PFSK-1 (cell line): ENCODE data around the gene C15orf39.

Source experiments
- FOXP2 ChIP-seq: optimal IDR thresholded peaks from 2 replicates; pipeline ENCODE3; 2011; ENCODE audit warnings: borderline replicate concordance, control low read depth, inconsistent platforms; ENCODE audit not compliant: insufficient read depth; ENCODE audit errors: extremely low read length, extremely low read depth
- POLR2AphosphoS5 ChIP-seq: IDR thresholded peaks from 2 replicates; pipeline ENCODE4 v1.6.1; 2012; ENCODE audit warnings: low read depth, mild to moderate bottlenecking, control low read depth, low read length, moderate library complexity
- SIN3A ChIP-seq: IDR thresholded peaks from 2 replicates; pipeline ENCODE4 v1.6.1; 2012; ENCODE audit warnings: mild to moderate bottlenecking, low read length, moderate library complexity, borderline replicate concordance; ENCODE audit not compliant: insufficient read depth
- TAF1 ChIP-seq: IDR thresholded peaks from 2 replicates; pipeline ENCODE4 v1.6.1; 2012; ENCODE audit warnings: low read length, control low read depth, borderline replicate concordance; ENCODE audit not compliant: insufficient read depth
- TF ChIP-seq, protein P1 (sequence below), 2 experiments: IDR thresholded peaks; 2 replicates each; pipeline versions ENCODE4 v1.6.1 to v1.8.0; 2011 to 2012; ENCODE audit warnings: low read depth in 2 of 2, low read length in 2 of 2, control low read depth in 1 of 2, inconsistent platforms in 1 of 2, mild to moderate bottlenecking in 1 of 2, moderate library complexity in 1 of 2; ENCODE audit not compliant: insufficient read depth in 1 of 2

C15orf39 gene

DNA sequence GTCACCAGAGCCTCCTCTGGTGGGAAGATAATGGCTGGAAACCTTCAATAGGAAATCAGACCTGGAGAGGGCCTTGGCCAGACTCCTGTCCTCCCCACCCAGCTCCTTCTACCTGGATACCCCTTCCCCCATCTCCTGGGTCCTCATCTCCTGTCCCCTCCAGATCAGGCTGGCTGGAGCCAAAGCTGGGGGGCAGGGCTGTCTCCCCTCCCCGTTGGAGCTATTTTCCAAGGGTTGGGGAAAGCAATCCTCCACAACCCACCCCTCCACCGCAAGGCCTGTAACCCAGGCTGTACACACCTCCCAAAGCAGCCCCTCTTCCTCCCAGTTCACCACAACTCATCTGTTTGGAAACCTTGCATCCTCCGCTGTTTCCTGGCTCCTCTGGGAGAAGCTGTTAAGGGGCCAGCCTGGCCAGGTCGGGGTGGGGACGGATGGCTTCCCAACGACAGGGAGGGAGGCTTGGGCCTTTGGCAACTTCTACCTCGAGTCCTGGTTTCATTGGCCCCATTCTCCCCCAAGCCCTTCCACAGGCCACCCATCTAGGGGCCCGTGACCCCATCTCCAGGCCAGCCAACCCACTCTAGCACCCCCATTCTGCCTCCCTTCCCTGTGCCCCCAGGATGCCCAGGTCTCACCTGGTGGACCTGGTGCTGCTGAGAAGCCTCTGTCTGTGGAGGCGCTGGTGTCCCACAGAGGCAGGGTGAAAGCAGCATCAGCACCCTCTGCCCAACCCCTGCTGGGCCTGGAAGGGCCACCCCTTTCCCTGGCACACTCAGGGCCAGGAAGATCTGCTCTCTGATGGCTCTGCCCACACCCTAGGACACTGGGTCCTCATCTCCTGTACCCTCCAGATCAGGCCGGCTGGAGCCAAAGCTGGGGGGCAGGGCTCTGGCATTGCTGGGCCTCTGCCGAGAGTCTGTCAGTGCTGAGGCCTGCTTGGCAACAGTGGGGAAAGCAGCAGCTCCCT, 34.4 kb downstream of the C15orf39 start:
- TF ChIP-seq SIN3A (no peak), TAF1 (no peak), FOXP2 (no peak), POLR2AphosphoS5 (no peak)
- TF ChIP-seq, protein P1, sequence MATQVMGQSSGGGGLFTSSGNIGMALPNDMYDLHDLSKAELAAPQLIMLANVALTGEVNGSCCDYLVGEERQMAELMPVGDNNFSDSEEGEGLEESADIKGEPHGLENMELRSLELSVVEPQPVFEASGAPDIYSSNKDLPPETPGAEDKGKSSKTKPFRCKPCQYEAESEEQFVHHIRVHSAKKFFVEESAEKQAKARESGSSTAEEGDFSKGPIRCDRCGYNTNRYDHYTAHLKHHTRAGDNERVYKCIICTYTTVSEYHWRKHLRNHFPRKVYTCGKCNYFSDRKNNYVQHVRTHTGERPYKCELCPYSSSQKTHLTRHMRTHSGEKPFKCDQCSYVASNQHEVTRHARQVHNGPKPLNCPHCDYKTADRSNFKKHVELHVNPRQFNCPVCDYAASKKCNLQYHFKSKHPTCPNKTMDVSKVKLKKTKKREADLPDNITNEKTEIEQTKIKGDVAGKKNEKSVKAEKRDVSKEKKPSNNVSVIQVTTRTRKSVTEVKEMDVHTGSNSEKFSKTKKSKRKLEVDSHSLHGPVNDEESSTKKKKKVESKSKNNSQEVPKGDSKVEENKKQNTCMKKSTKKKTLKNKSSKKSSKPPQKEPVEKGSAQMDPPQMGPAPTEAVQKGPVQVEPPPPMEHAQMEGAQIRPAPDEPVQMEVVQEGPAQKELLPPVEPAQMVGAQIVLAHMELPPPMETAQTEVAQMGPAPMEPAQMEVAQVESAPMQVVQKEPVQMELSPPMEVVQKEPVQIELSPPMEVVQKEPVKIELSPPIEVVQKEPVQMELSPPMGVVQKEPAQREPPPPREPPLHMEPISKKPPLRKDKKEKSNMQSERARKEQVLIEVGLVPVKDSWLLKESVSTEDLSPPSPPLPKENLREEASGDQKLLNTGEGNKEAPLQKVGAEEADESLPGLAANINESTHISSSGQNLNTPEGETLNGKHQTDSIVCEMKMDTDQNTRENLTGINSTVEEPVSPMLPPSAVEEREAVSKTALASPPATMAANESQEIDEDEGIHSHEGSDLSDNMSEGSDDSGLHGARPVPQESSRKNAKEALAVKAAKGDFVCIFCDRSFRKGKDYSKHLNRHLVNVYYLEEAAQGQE (IDR thresholded peaks at IDR 0.05; ENCODE audit: insufficient read depth in 1 of 2, low read depth in 2 of 2, low read length in 2 of 2): no peak

DNA sequence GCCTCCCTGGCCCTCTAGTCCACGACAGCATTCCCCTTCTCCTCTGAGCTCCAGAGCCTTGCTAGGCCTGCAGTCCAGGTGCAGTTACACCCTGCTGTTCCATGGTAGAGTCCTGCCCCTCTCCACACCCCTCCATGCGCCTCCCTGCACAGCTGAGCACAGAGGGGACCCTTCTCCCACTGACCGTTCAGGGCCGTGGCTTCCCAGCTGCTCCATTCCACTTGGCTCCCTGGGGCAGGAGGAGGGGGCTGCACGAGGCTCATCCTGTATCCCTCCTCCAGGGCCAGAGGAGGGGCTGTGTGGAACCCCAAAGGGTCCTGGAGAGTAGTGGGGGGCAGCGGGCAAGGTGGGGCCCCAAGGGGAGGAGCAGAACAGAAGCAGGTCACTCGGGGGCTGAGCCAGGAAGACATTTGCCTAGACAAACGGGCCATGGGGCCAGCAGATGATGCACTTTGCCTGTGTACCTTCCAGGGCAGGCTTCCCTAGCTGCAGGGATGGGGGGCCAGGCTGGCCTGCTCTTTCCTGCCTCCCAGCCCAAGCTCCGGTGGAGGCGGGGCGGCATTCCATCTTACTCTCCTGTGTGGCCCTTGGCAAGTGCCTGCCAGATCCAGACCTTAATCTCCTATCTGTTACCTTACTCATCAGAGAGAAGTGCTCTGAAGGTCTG, 35.8 kb downstream of the C15orf39 start:
- TF ChIP-seq POLR2AphosphoS5 (no peak), SIN3A (no peak), TAF1 (no peak), FOXP2 (no peak)
- TF ChIP-seq, protein P1 (IDR thresholded peaks at IDR 0.05; ENCODE audit: insufficient read depth in 1 of 2, low read depth in 2 of 2, low read length in 2 of 2): no peak

DNA sequence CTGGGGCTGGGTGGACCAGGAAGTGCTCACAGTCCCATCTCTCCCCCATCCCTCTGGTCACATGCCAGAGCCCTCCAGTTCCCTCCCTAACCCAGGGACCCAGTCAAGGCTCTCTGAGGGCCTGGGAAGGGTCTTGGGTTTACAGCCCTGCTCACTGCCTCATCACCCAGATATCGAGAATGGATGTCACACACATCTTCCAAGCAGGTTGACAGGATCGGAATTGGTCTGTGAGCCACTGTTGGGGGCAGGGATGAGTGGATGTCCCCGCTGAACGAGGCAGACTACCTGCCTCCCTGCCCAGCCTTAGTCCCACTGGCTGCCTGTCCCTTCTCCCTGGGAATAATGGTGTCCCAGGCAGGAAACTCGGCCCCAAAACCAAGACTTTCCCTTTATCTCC, 36.5 kb downstream of the C15orf39 start:
- TF ChIP-seq, protein P1 (IDR thresholded peaks at IDR 0.05; ENCODE audit: insufficient read depth in 1 of 2, low read depth in 2 of 2, low read length in 2 of 2): no peak
- TF ChIP-seq POLR2AphosphoS5 (no peak), TAF1 (no peak), SIN3A (no peak), FOXP2 (no peak)

DNA sequence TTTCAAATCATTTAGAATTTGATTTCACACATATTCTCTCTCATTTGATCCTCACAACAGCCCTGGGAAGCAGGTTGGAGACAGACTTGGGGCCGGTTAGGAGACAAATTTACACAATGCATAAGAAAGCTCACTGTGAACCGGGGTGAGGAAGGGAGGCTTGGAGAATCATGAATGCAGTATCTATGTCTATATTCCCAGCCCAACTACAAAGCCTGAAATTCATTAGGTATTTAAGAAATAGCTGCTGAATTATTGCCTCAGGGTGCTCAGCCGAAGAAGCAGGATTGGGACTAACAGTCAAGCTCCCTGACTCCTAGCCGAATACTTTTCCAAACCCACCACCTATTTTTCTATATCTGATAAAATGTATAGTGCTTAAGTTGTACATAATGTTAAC, 48.0 kb downstream of the C15orf39 start:
- TF ChIP-seq TAF1 (no peak), SIN3A (no peak), POLR2AphosphoS5 (no peak), FOXP2 (no peak)
- TF ChIP-seq, protein P1 (IDR thresholded peaks at IDR 0.05; ENCODE audit: insufficient read depth in 1 of 2, low read depth in 2 of 2, low read length in 2 of 2): no peak
